ENCODE data around the gene KIF16B. TPM values are rescaled to one million over a fixed set of nuclear protein-coding genes. Genes with fewer than 3 reads are reported as not detected.

The KIF16B gene
- total RNA-seq, 4 donors from 2014 or later, result 15.7 to 29.0 (median 19.3) TPM

DNA sequence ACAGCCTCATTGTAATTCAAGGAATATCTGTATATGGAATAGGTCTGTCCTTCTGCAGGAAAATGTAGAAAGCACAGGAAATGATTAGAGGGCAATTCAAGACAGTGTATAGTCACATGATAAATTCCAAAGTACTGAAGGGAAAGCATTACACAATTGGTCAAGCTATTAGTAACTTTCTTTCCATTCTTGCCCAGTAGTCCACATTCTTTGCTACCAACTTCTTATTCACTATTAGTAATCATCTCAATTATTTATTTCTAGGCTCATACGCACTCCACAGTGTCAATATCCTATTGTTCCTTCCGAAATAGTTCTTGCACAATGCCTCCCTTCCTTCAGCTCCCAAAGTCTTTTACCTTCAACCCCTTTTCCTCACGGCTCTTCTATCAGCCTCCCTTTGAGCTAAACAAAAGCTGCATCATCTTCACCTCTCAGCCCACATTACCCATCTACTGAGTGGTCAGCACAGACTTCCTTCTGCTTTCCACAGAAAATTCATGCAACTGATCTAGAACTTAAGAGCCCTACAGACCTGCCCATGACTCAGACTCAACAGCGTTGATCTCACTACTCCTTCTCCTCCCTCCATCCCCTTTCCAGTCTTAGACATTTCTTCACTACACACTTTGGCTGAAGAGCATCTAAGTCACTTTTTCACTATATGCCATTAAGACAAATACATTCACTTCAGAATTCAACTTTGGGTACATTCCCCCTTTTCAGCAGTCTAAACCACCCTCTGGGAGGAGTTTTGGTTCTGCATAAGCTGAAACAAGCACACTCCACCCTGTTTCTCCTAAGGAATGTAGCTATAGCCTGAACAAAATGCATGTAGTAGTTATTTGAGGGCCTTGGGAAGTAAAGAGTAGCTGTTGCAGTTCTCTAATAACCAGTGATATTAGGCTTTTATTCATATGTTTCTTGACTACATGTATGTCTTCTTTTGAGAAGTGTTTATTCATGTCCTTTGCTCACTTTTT, 157.9 kb downstream of the KIF16B start:
- no peak for ATAC-seq (ENCODE audit: low FRiP score)
- no peak for DNase-seq (ENCODE audit: low spot score)

GRCh38 chr20:16412906-16413305, 160.3 kb downstream of the KIF16B start:
- TF ChIP-seq, protein P1, sequence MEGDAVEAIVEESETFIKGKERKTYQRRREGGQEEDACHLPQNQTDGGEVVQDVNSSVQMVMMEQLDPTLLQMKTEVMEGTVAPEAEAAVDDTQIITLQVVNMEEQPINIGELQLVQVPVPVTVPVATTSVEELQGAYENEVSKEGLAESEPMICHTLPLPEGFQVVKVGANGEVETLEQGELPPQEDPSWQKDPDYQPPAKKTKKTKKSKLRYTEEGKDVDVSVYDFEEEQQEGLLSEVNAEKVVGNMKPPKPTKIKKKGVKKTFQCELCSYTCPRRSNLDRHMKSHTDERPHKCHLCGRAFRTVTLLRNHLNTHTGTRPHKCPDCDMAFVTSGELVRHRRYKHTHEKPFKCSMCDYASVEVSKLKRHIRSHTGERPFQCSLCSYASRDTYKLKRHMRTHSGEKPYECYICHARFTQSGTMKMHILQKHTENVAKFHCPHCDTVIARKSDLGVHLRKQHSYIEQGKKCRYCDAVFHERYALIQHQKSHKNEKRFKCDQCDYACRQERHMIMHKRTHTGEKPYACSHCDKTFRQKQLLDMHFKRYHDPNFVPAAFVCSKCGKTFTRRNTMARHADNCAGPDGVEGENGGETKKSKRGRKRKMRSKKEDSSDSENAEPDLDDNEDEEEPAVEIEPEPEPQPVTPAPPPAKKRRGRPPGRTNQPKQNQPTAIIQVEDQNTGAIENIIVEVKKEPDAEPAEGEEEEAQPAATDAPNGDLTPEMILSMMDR (IDR thresholded peaks at IDR 0.05), result no peak
- DNase-seq (ENCODE audit: low spot score) (no peak), ATAC-seq (ENCODE audit: low FRiP score) (no peak)

More for the DNA sequence above, 157.9 kb downstream of the KIF16B start:
- TF ChIP-seq, protein P1 (IDR thresholded peaks at IDR 0.05), result no peak

DNA sequence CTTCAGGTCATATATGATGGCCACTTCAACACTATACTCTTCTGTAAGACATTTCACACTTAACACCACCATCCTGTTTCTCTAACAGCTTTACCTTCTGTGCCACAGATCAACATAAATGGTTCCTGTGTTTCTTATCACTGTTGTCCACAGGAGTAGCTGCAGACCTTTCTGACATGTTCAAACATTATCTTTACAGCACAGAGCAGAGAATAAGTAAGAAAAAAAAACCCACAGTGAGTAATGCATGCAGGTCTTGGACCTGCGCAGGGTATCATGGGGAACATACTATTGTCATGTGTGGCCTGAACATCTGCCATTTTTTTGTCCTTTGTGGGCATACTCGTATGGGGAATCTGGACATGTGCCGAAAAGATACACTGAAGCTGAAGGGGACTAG, 161.9 kb downstream of the KIF16B start:
- DNase-seq (ENCODE audit: low spot score), result no peak
- TF ChIP-seq, protein P1 (IDR thresholded peaks at IDR 0.05), result no peak
- ATAC-seq (ENCODE audit: low FRiP score), result no peak

DNA sequence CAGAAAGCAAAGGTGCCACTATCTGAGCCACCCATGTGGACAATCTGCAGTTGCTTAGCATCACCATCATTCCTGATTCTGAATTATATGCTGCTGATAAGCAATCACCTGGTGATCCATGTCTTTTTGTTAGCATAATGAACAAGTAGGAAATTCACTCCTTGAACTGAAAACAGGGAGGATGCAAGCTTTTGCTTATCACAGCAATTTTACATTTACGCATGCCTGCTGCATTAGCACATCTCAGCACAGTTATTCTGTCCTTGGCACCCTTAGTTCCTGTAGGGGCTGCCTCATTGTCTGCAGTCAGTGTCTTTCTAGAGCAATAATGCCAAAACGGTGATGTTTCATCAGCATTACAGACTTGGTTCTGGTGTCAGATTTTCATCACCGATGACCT, 162.6 kb downstream of the KIF16B start:
- DNase-seq (ENCODE audit: low spot score) (no peak), ATAC-seq (ENCODE audit: low FRiP score) (no peak)
- TF ChIP-seq, protein P1 (IDR thresholded peaks at IDR 0.05), result no peak

DNA sequence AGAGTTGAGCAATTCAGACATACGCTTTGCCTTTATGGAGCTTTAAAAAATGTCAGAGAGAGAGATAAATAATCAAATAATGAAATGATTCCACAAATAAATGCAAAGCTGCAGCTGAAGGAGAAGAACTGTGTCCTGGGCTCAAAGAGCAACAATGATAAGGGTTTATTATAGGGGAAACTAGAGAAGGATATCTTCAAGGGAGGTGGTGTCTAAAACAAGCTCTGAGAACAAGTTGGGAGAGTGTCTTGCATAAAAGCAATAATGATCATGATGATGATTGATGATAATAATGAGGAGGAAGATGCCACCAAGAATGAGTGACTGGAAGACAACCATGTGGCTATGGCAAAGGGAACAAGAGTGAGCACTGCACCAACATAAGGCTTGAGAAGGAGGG, 164.3 kb downstream of the KIF16B start:
- no peak for DNase-seq (ENCODE audit: low spot score)
- TF ChIP-seq, protein P1 (IDR thresholded peaks at IDR 0.05), result no peak
- ATAC-seq (ENCODE audit: low FRiP score), result no peak

DNA sequence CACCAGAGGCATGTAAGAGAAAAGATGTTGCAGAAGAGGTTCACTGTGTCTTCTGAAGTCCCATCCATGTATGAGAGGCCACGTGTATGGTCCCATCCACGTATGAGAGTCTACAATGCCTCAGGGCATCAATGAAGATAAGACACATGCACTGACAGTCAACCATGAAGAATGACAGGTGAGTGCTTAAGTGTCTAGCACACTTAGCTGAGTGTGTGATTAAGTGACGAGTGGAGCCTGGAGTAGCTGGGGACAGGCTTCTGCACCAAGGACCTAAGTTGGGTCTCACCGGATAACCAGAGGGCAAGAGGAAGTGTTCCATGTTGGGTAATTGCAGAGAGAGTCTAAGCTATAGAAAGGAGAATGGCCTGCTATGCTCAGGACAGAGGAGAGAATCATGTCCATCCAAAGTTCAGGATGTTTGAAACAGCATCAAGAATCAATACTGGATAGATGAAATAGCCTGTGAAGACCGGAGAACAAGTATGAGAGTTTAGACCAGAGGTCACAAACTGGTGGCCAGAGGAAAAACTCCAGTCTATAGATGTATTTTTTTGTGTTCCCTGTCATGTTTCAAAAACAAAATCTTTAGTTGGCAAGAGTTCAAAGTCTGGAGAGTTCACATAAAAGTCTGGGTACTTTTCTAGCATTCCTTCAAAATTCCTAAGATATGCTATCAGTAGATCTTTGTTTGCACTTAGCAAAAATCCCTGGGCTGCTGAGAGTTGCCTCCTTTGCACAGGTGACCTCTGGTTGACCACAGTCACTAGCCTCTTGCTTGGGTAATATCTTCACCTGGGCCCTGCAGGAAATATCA, 165.8 kb downstream of the KIF16B start:
- TF ChIP-seq, protein P1 (IDR thresholded peaks at IDR 0.05), result no peak
- no peak for DNase-seq (ENCODE audit: low spot score)
- no peak for ATAC-seq (ENCODE audit: low FRiP score)
